AG04450 (cell line): ENCODE data around the gene CD2BP2. TPM values are rescaled to one million over a fixed set of nuclear protein-coding genes. Genes with fewer than 3 reads are reported as not detected.
A peak's percentile ranks its signal among the peaks of the same experiment; 100 is the strongest.
"Not testable (repeated sequence)": the region's sequence is repeated elsewhere in the genome, so short reads cannot be mapped to it uniquely, and the experiment has no call there.

ENCODE experiments used
- CTCF ChIA-PET: fragments of 300-600, 350-600 bp; formaldehyde crosslinking; extraction: SDS; loops from one replicate; lab custom pipeline; 2022; ENCODE audit warnings: antibody characterized with exemption, inconsistent platforms; lab: Charles Lee
- POLR2A ChIA-PET: fragments of 350-600 bp; formaldehyde crosslinking; extraction: SDS; loops from one replicate; lab custom pipeline; 2021; ENCODE audit warnings: antibody characterized with exemption, inconsistent platforms; lab: Yijun Ruan, JAX
- DNase-seq: peaks from one replicate; pipeline ENCODE4 v3.0.0-alpha.2; 2011; ENCODE audit warnings: low read depth, low spot score
- H3K27ac ChIP-seq: one replicate; pipeline ENCODE4 v1.5.1; 2012; ENCODE audit warnings: low read depth, low read length, control low read depth
- H3K27me3 ChIP-seq: one replicate; pipeline ENCODE4 v1.6.0; 2012; ENCODE audit warnings: low read length; ENCODE audit not compliant: control insufficient read depth, insufficient read depth
- H3K4me3 ChIP-seq: 2 replicates; pipeline ENCODE4 v1.5.1; 2011; ENCODE audit warnings: mild to moderate bottlenecking, low read depth, low read length, control low read depth
- H3K9me3 ChIP-seq: 2 replicates; pipeline ENCODE4 v1.5.1; 2012; ENCODE audit warnings: low read length; ENCODE audit not compliant: control insufficient read depth, insufficient read depth
- polyA plus RNA-seq: library from polyadenylated mRNA; depleted of rRNA; stranded (reverse); fragments of >200 nt; gene quantifications from 2 replicates; pipeline ENCODE4 v1.2.3, GENCODE V29; 2011
- TF ChIP-seq, protein P1 (sequence below): IDR thresholded peaks from 2 replicates; pipeline ENCODE4 v1.5.1; 2011; ENCODE audit warnings: low read depth, low read length, control low read depth, inconsistent platforms

CD2BP2 gene
- polyA plus RNA-seq, 1 experiment, result 49.5 TPM

DNA sequence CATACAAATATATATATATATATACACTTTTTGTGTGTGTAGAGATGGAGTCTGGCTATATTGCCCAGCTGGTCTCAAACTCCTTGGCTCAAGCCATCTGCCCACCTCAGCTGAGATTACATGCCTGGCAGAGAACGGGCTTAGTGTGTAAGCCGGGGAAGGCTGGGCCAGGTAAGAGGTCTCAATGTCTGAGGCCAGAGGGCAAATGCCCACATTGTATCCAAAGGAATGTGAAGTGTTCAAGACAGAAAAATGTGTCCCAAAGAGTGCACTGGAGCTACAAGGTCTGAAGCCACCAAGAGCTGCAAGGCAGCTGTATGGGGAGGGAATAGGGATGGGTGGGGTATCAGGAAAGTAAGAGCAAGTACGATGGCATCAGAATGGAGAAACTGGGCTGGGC is 8.8 kb downstream of the CD2BP2 start:
- TF ChIP-seq, protein P1, sequence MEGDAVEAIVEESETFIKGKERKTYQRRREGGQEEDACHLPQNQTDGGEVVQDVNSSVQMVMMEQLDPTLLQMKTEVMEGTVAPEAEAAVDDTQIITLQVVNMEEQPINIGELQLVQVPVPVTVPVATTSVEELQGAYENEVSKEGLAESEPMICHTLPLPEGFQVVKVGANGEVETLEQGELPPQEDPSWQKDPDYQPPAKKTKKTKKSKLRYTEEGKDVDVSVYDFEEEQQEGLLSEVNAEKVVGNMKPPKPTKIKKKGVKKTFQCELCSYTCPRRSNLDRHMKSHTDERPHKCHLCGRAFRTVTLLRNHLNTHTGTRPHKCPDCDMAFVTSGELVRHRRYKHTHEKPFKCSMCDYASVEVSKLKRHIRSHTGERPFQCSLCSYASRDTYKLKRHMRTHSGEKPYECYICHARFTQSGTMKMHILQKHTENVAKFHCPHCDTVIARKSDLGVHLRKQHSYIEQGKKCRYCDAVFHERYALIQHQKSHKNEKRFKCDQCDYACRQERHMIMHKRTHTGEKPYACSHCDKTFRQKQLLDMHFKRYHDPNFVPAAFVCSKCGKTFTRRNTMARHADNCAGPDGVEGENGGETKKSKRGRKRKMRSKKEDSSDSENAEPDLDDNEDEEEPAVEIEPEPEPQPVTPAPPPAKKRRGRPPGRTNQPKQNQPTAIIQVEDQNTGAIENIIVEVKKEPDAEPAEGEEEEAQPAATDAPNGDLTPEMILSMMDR, result no peak
- DNase-seq, result no peak
- Histone ChIP-seq H3K4me3 (no peak overlapping the region), H3K9me3 (no peaks in the 10 kb centered on the region), H3K27ac (no peak overlapping the region), H3K27me3 (no peaks in the 10 kb centered on the region)
- ChIA-PET CTCF (no interaction called here), POLR2A (no interaction called here)

GRCh38 chr16:30343491-30343820 is 11.7 kb downstream of the CD2BP2 start:
- H3K9me3 ChIP-seq, DNase-seq, H3K4me3 ChIP-seq, H3K27me3 ChIP-seq, CTCF ChIA-PET, H3K27ac ChIP-seq, POLR2A ChIA-PET: not testable (repeated sequence)

DNA sequence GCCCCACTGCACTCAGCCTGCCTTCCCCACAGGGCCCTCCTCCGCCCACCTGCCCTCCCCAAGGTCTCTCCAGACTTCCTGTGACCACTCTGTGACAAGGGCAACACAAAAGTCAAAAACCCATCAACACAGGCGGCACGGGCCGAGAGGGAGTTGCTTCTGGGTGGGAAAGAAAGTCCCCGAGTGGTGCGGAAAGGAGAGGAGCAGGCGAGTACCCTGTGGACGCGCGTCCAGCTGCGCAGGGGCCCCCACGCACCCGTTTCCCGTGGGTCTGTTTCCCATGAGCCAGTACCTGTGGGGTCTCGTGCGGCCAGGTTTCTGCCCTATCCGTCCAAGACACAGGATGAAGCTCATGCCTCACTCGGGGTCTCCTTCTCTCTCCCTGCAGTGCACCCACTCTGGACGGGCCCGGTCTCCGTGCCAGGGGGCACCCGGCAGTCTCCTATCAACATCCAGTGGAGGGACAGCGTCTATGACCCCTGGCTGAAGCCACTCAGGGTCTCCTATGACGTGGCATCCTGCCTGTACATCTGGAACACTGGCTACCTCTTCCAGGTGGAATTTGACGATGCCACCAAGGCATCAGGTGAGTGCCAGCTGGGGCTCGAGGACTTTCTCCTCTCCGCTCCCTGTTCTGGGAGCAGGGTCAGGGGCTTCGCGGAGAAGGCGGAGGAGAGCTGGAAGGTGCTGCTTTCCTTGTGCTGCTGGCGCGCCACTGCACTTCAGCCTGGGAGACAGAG is 12.2 kb downstream of the CD2BP2 start:
- TF ChIP-seq, protein P1, result no peak
- Histone ChIP-seq H3K4me3 (no peak overlapping the region), H3K9me3 (no peaks in the 10 kb centered on the region; the same call in 1 of the 2 replicates), H3K27me3 (no peaks in the 10 kb centered on the region), H3K27ac (no peak overlapping the region)
- POLR2A ChIA-PET, result no interaction called here
- DNase-seq, result no peak
- CTCF ChIA-PET, result interaction anchor here (0.7 kb wide), 1 partner anchor 338 kb away, joined by 12 read pairs; no protein-coding TSS in a partner anchor

DNA sequence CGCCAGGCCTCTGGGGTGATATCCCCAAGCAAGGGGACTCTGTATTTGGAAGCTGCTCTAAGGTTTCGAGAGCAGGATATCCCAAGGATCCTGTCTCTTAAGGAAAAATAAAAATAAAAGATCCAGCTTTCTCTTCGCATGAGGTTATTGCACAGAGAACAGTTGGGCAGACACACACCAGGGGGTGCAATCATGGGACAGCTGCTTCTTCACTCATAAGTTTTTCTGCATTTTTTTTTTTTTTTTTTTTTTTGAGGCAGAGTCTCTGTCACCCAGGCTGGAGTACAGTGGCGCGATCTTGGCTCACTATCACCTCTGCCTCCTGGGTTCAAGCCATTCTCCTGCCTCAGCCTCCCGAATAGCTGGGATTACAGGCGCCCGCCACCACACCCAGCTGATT is 13.1 kb downstream of the CD2BP2 start:
- not testable (repeated sequence) for DNase-seq, H3K27me3 ChIP-seq, H3K27ac ChIP-seq, H3K9me3 ChIP-seq, H3K4me3 ChIP-seq
- ChIA-PET POLR2A (interaction anchor here (0.6 to 0.7 kb wide), 2 partner anchors 29 to 223 kb away, joined by 3 to 4 read pairs; no protein-coding TSS in a partner anchor), CTCF (interaction anchor here (0.7 to 1.2 kb wide), 2 partner anchors 53 to 337 kb away, joined by 3 to 12 read pairs; no protein-coding TSS in a partner anchor)
- TF ChIP-seq, protein P1, result peak; percentile 34

- ChIA-PET POLR2A (no interaction called here), CTCF (no interaction called here)
- DNase-seq, result no peak
- no peaks in the 10 kb centered on the region; the same call in 1 of the 2 replicates for H3K9me3 ChIP-seq
- H3K27me3 ChIP-seq, result no peaks in the 10 kb centered on the region
- no peak overlapping the region for H3K4me3 ChIP-seq
- H3K27ac ChIP-seq, result no peak overlapping the region
- TF ChIP-seq, protein P1, result no peak
Observed at GRCh38 chr16:30340621-30341020, 14.5 kb downstream of the CD2BP2 start.

GRCh38 chr16:30338715-30339114 is 16.4 kb downstream of the CD2BP2 start:
- H3K4me3 ChIP-seq, POLR2A ChIA-PET, H3K27me3 ChIP-seq, H3K9me3 ChIP-seq, H3K27ac ChIP-seq, DNase-seq, CTCF ChIA-PET: not testable (repeated sequence)

- H3K4me3 ChIP-seq, DNase-seq, H3K9me3 ChIP-seq, CTCF ChIA-PET, H3K27me3 ChIP-seq, H3K27ac ChIP-seq, POLR2A ChIA-PET: not testable (repeated sequence)
Observed at GRCh38 chr16:30337964-30338357, 17.1 kb downstream of the CD2BP2 start.
